Fibroblast of skin of left biceps (primary cell): Measurements from ENCODE around the gene STT3B.

Experiments used
- DNase-seq, 2 experiments: peaks; one replicate each; pipeline ENCODE4 v3.0.0-alpha.2; 2013; ENCODE audit warnings: low read depth in 2 of 2

Gene STT3B

GRCh38 chr3:31551646-31552045 is 18.9 kb downstream of the STT3B start:
- no peak for DNase-seq

DNA sequence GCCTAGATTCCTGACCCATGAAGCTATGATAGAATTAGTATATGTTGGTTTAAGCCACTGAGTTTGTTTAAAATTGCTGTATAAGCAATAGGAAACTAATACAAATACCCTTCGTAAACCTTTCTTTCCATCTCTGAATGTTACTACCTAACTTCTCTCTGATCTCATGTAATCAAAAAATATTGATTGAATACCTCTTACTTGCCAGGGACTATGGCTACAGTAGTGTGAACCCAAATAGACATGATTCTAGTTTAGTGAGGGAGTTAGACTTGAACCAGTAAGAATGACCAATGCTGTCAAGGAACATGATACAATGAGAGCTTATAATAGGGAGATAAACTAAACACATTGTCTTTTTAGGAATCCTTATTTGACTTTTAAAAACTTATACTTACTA is 19.4 kb downstream of the STT3B start:
- DNase-seq = no peak

DNA sequence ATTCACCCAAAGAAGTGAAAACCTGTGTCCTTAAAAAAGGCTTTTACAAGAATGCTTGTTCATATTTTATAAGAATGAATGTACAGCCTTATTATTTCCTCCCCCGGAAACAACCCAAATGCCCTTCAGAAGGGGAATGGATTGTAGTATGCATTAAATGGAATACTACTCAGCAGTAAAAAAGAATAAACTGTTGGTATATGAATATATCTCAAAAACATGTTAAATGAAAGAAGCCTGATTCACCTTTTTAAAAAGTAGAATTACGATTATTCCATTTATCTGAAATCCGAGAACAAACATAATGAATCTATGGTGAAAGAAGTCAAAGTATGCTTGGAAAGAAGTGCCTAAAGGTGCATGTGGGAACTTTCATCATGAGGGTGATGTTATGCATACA is 20.5 kb downstream of the STT3B start:
- DNase-seq = no peak

DNA sequence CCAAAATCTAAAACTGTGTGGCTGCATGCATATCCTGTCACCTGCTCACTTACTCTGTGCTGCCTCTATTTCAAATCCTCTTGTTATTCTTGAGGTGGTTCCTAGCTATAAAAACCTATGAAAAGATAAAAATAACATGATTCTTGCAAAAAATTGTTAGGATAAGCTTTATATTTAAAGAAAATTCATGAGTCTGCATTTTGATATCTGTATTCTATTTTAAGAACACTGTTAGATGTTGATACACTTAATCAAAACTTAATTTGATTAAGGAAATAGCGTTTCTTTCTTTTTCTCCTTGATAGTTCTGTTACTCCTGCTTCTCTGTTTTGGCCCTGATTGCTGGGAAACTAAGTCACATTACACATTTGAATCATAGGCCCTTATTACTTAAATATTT is 22.5 kb downstream of the STT3B start:
- no peak for DNase-seq

DNA sequence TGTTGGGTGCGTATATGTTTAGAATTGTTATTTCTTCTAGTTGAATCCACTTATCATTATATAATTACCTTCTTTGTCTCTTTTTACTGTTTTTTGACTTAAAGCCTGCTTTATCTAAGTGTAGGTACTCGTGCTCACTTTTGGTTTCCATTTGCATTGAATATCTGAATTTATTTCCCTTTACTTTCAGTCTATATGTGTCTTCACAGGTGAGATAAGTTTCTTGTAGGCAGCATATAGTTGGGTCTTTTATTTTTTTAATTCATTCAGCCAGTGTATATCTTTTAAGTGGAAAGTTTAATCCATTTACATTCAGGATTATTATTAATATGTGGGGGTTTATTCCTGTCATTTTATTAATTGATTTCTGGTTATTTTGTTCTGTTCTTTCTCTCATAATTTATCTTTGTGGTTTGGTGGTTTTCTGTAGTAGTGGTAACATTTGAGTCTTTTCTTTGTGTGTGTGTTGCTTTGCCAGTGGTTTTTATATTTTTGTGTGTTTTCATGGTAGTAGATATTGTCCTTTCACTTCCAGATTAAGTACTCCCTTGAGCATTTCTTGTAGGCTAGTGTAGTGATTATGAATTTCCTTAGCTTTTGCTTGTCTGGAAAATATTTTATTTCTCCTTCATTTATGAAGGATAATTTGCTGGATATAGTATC is 27.3 kb downstream of the STT3B start:
- no peak for DNase-seq

GRCh38 chr3:31561891-31562290 is 29.2 kb downstream of the STT3B start:
- DNase-seq = no peak

GRCh38 chr3:31562525-31562924 is 29.8 kb downstream of the STT3B start:
- no peak for DNase-seq

- DNase-seq = no peak
Measured at GRCh38 chr3:31565288-31565687, 32.6 kb downstream of the STT3B start.

- no peak for DNase-seq
Measured at GRCh38 chr3:31567036-31567435, 34.3 kb downstream of the STT3B start.

DNA sequence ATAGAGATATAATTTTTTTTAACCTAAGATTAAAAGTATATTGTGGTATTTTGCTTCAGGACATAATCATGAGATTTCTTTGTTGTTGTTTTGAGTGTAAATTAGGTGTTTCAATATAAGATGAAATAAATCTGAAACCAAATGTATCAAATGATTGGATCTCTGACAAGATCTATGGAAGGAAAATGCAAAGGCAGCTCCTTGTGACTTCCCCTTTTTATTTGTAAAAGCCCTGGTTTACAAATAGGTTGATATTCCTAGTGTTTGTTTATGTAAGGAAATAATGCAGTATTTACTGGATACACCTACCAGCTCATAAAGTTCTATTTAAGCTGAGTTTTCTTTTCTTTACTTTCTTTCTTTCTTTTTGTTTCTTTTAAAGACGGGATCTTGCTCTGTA is 35.9 kb downstream of the STT3B start:
- no peak for DNase-seq

- no peak for DNase-seq
Measured at GRCh38 chr3:31571325-31571724, 38.6 kb downstream of the STT3B start.

DNA sequence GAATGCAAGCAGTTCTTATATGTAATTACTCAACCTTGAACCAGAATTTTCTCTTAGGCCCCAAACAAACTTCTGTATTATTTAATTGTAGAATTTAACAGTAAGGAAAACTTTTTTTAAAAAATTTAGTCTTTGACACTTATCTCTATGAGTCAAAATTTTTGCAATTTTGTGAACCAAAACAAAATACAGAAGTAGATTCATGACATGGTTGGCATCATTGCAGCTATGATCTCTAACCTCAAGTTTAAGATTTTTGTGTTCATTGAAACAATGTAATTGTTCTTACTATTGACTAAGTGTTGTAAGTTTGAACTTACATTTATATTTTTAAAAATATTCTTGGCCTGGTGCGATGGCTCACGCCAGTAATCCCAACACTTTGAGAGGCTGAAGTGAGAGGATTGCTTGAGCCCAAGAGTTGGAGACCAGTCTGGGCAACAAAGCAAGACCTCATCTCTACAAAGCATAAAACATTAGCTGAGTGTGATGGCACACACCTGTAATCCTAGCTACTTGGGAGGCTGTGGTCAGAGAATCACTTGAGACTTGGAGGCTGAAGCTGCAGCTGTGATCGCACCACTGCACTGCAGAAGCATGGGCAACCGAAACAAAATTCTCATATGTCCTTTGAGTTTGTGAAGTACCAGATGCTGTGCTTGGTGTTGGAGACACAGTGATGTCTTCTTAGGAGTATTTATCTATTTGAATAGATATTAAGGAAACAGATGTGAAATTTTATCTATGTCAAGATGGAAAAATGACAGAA is 39.7 kb downstream of the STT3B start:
- DNase-seq = no peak

DNA sequence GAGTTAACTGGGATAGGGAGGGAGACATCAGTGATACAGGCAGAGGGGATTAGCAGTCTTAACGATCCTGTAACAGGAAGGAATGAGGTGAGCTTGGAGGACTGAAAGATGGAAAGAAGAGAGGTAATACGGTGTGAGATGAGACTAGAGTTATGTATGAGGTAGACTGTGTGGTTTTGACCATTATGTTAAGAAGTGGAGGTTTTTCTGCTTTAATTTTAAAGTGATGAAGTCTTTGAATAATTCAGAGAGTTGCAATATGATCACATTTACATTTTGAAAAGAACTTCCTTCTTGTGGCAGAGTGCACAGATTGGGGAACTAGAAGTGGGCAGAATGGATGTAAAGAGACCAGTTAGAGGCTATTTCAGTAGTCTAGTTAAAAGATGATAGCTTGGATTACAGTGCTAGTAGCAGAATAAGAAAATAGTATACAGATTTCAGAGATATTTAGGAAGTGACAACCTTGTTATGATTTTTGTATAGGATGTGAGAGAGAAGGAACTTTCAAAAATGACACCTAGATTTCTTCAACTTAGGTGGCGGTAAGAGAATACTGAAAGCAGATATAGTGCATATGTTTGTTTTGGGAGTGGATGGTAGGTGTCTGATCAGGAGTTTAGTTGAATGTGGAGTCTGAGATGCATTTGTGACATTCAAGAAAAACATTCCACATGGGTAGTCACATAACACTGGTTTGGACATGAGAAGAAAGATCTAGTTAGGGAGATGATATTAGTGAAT is 40.5 kb downstream of the STT3B start:
- no peak for DNase-seq

GRCh38 chr3:31575448-31575847 is 42.7 kb downstream of the STT3B start:
- DNase-seq = no peak

DNA sequence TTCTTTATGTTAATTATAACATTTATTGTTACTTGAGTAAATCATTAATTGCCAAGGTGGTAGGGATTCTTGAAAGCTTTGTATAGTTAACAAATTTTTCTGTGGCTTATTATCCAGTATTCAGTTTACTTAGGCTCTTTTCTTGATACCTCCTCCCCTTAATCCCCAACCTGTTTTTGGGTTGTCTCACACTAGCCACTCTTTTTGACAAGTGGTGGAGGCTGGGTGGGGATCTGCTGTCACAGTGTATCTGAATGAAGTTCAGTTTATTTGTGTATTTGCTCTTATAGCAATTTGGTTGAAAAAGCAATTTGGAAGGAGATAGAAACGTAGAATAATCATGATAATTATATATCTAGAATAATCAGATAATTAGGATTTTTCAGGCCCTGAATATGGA is 43.8 kb downstream of the STT3B start:
- no peak for DNase-seq

DNA sequence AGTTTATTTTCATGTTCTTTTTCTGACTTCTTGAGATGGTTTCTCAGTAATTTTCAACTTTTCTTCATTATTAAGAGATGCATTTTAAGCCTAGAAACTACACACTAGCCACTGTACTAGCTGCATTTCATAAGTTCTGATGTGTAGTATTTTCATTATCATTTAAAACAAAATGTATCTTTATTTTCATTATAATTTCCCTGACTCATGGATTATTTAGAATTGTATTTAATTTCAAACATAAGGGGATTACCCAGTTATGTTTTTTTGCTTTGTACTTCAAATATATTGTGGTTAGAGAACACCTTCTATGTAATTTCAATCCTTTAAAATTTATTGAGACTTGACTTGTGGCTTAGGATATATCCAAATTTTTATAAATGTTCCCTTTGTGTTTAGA is 44.5 kb downstream of the STT3B start:
- no peak for DNase-seq

GRCh38 chr3:31579828-31580227 is 47.1 kb downstream of the STT3B start:
- no peak for DNase-seq

DNA sequence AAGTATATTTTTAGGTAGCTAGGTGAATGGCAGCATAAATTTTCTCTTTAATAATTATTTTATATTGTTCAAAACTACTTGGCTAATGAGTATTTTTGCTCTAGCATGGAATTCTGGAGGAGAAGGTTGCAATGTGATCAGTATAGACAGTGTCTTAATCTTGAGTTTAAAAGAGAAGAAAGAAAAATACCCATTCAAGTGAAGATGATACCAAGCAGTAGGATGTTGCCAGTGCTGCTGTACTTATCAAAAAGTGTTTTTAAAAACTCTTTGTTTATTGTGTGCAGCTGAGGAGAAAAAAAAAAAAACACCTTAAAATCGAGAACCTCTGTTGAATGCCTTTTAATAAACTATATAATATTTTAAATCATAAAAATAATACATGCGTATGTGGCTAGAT is 47.9 kb downstream of the STT3B start:
- no peak for DNase-seq

GRCh38 chr3:31581660-31582059 is 48.9 kb downstream of the STT3B start:
- DNase-seq = no peak

DNA sequence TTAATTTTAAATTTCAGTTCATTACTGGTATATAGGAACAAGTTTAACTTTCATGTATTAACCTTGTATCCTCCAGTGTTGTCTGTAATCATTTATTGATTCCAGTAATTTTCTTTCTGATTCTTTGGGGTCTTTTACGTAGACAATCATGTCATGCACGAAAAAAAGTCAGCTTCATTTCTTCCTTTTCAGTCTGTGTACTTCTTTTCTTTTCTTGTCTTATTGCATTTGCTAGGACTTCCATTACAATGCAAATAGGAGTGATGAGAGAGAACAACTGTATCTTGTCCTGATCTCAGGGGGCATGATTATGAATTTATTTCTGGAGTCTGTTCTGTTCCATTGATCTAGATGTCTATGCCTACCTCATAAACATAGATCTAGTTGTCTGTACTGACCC is 56.5 kb downstream of the STT3B start:
- DNase-seq = no peak

DNA sequence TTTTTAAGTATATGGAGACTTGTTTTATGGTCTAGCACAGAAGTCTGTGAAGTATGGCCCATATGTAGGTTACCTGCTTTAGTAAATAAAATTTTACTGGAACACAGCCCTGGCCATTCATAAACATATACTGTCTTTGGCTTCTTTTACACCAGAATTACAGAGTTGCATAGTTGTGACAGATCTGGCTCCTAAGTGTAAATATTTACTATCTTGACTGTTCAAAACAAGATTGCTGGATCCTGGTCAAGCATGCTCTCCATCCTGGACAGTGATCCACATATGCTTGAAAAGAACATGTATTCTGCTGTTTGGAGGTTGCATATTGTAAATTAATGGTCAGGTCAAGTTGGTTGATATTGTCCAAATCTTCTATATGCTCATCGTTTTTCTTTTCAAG is 57.9 kb downstream of the STT3B start:
- no peak for DNase-seq

DNA sequence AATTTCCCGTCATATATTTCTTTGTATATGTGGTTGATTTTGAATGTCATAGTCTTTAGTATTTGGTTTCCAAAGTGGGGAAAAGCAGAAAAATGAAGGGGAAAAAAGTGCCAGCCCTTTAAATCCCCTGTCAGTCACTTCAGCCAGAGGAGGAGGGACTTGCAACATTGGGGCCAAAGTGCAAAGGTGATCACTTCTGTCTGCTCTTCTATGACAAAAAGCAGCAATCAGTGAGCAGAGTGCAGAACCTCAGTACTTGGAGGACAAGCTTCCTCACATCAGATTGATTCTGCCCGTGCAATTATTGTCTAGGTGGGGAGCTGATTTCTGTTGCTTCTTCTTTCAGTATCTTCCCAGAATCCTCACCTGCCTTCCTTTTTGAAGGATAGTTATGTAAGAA is 60.0 kb downstream of the STT3B start:
- no peak for DNase-seq

- DNase-seq = no peak
Measured at GRCh38 chr3:31596176-31596575, 63.5 kb downstream of the STT3B start.
